ENCODE data around the gene CAMTA2.

The CAMTA2 gene

GRCh38 chr17:4966844-4967538, 20.5 kb downstream of the CAMTA2 start:
- peak; percentile 95 for DNase-seq

DNA sequence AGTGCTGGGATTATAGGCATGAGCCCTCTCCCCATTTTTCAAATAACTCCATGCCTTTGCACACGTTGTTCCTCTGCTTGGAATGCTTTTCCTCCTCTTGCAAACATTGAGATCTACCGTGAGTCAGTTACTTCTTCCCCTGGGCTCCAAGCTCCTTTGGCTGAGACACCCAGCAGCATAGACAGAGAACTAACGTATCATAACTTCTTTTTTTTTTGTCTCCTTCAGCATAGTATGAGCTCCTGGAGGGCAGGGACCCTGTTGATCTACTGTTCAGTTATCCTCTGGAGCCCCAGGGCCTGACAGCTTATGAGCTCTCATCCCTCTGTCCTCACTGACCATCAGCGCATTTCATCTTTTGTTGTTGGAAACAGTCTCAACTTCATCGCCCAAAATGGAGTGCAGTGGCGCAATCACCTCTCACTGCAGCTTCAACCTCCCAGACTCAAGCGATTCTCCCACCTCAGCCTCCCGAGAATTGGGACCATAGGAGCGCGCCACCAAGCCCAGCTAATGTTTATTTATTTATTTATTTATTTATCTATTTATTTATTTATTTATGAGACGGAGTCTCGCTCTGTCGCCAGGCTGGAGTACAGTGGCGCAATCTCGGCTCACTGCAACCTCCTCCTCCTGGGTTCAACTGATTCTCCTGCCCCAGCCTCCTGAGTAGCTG, 22.0 kb downstream of the CAMTA2 start:
- DNase-seq = no peak

GRCh38 chr17:4960279-4960922, 27.1 kb downstream of the CAMTA2 start:
- DNase-seq = no peak

- DNase-seq = no peak
Measured at GRCh38 chr17:4959261-4959965, 28.1 kb downstream of the CAMTA2 start.

GRCh38 chr17:4958102-4958501, 29.4 kb downstream of the CAMTA2 start:
- no peak for DNase-seq

DNA sequence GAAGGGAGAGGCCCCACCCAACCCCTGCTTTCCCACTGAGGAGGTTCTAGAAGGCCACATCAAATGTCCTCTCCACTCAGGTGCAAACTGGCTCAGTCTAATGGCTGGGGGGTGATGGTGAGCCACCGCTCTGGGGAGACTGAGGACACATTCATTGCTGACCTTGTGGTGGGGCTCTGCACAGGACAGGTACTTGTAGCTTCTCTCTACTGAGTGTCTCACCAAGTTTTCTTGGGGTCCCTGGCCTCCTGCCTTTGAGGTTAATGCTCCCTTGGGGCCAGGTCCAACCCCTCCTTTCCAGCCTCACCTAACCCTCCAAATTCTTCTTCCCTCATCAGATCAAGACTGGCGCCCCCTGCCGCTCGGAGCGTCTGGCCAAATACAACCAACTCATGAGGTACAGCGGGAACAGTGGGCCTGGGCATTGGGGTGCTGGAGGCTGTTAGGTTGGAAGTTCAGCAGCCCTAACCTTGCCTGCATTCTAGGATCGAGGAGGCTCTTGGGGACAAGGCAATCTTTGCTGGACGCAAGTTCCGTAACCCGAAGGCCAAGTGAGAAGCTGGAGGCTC, 30.9 kb downstream of the CAMTA2 start:
- no peak for DNase-seq

DNA sequence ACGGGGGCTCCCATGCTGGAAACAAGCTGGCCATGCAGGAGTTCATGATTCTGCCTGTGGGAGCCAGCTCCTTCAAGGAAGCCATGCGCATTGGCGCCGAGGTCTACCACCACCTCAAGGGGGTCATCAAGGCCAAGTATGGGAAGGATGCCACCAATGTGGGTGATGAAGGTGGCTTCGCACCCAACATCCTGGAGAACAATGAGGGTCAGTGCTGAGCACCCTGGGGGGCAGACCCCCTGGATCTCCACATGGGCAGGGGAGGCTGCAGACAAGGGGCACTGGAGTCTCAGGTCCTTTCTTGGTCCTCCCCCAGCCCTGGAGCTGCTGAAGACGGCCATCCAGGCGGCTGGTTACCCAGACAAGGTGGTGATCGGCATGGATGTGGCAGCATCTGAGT, 32.4 kb downstream of the CAMTA2 start:
- no peak for DNase-seq

DNA sequence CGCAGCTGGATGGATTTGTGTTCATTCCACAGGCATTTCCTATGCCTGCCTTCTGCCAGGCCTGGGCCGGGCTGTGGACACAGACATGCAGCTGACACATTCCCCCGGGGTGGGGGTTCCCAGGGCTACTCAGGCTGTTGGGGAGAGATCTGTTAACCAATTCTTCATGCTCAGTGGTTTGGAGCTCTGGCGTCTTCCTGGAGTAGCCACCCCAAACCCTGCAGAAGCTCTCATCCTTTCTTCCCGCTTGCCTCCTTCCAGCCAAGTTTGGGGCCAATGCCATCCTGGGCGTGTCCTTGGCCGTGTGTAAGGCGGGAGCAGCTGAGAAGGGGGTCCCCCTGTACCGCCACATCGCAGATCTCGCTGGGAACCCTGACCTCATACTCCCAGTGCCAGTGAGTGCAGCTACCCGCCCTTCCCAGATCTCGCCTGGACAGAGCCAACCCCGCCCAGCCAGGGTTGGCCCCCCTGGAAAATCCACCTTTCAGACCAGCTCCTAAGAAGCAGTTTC, 34.0 kb downstream of the CAMTA2 start:
- no peak for DNase-seq

DNA sequence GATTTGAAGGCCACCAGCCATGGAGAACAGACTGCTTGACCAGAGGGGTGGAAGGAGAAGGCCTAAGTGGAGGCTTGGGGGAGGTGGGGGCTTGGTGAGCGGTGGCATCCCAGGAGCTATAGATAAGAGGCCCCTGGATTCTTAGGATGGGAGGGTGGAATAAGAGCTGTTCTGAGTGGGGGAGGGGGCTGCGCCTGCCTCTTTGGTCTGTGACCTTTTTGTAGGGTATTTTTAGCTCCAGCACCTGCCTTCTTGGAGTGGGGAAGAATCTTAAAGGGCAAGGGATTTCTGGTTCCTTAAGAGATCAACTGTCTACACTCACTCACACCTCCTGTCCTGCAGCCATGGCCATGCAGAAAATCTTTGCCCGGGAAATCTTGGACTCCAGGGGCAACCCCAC, 36.0 kb downstream of the CAMTA2 start:
- DNase-seq = peak; percentile 49

- peak; percentile 75 for DNase-seq
Measured at GRCh38 chr17:4950746-4951204, 36.7 kb downstream of the CAMTA2 start, which contains the start of gene ENO3. Gene ENO3, plus strand, starts transcription at chr17:4951119. Its CDS starts 711 bp downstream, at chr17:4951830.

GRCh38 chr17:4950075-4950745, 37.3 kb downstream of the CAMTA2 start:
- DNase-seq = peak; percentile 79

GRCh38 chr17:4949321-4950074, 38.0 kb downstream of the CAMTA2 start:
- peak; percentile 89 for DNase-seq

DNA sequence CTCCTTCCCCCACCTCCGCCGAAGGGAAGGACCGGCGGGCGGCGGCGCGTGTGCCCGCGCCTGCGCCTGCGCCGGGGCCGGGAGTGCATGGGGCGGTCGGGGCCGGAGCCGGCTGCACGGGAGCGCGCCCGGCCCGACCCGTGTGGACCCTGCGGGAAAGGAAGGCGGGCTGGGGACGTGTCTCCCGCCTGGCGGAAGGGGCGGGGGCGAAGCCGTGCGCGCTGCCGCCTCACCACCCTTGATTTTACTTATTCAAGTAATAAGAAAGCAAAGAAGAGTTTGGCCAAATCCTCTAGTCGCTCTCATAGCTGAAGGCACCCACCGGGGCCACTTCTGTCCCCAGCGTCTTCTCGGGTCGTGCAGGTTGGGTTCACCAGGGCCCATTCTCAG, 38.5 kb downstream of the CAMTA2 start:
- DNase-seq = peak; percentile 75

GRCh38 chr17:4948166-4948930, 39.1 kb downstream of the CAMTA2 start, which contains the start of gene PFN1:
Gene PFN1, minus strand, starts transcription at chr17:4948530. Its CDS starts 136 bp downstream, at chr17:4948394.
- peak; percentile 89 for DNase-seq

- DNase-seq = peak; percentile 51
Measured at GRCh38 chr17:4947411-4948165, 39.9 kb downstream of the CAMTA2 start.

- no peak for DNase-seq
Measured at GRCh38 chr17:4947010-4947410, 40.5 kb downstream of the CAMTA2 start.

GRCh38 chr17:4946312-4946976, 41.0 kb downstream of the CAMTA2 start:
- DNase-seq = no peak

- no peak for DNase-seq
Measured at GRCh38 chr17:4945944-4946280, 41.6 kb downstream of the CAMTA2 start.
